Left ventricle myocardium inferior (tissue), 1 donor: ENCODE measurements around the gene KANSL1. TPM values are rescaled to one million over a fixed set of nuclear protein-coding genes. Genes with fewer than 3 reads are reported as not detected.
"Not testable (repeated sequence)": the region's sequence is repeated elsewhere in the genome, so short reads cannot be mapped to it uniquely, and the experiment has no call there.

Source experiments
- DNase-seq: peaks from one replicate; pipeline ENCODE4 v3.0.0-alpha.2; 2020
- H3K27ac ChIP-seq: fragments of 200-600 bp; replicated peaks from 2 replicates; pipeline ENCODE4 v1.8.0; 2021
- H3K27me3 ChIP-seq: fragments of 200-600 bp; 2 replicates; pipeline ENCODE4 v1.8.0; 2021; ENCODE audit warnings: low read depth
- H3K36me3 ChIP-seq: fragments of 200-600 bp; 2 replicates; pipeline ENCODE4 v1.8.0; 2021
- H3K4me1 ChIP-seq: fragments of 200-600 bp; 2 replicates; pipeline ENCODE4 v1.8.0; 2021
- H3K4me3 ChIP-seq: fragments of 200-600 bp; 2 replicates; pipeline ENCODE4 v1.8.0; 2021; ENCODE audit warnings: mild to moderate bottlenecking, moderate library complexity
- H3K9me3 ChIP-seq: fragments of 200-600 bp; replicated peaks from 2 replicates; pipeline ENCODE4 v1.8.0; 2021
- CTCF ChIP-seq: fragments of 200-600 bp; IDR thresholded peaks from 2 replicates; pipeline ENCODE4 v1.8.0; 2021; ENCODE audit warnings: antibody characterized with exemption, mild to moderate bottlenecking, borderline replicate concordance
- intact Hi-C: fragments of 100-400 bp; cut with micrococcal nuclease; formaldehyde crosslinking; loops from one replicate; pipeline ENCODE4 v1.11.0; 2022
- long read RNA-seq: library from polyadenylated mRNA; unstranded; transcript quantifications from one replicate; pipeline ENCODE4 v2.0.0, GENCODE V29; 2021
- total RNA-seq: library from RNA; stranded (reverse); fragmentation: NEBNext Ultra II Directional; extraction: Animal tissue kit (Norgen Biotek cat#: 25700); gene quantifications from one replicate; pipeline ENCODE4 v1.2.1, GENCODE V29; 2021
- donor health status: DM: no; HTN: yes; CAD: no; lungs with severe emphysema.

The KANSL1 gene
- total RNA-seq = 23.7 TPM
- long read RNA-seq, full-length matches to known transcripts = 7 of 15 reads
- long read RNA-seq, partial matches to known transcripts = 6 of 15 reads
- long read RNA-seq, other reads (novel, unspliced or antisense) = 2 of 15 reads

GRCh38 chr17:46193151-46193625, at the start of gene KANSL1:
Gene KANSL1, minus strand, starts transcription at chr17:46193429. Its CDS starts 21,286 bp downstream, at chr17:46172143.
- Histone ChIP-seq H3K36me3 (no peaks in the 10 kb centered on the region), H3K9me3 (no peaks in the 10 kb centered on the region), H3K4me3 (peak within 1 kb of the TSS; percentile 95), H3K27me3 (no peaks in the 10 kb centered on the region), H3K4me1 (peaks cover 74% of the 10 kb centered on the region), H3K27ac (peak within 1 kb of the TSS; percentile 100)
- TF ChIP-seq CTCF = peak; percentile 61
- intact Hi-C loops = no loop called here
- peak; percentile 86 for DNase-seq

- H3K36me3 ChIP-seq, intact Hi-C loops: not testable (repeated sequence)
Observed at GRCh38 chr17:46231359-46231758, 38.1 kb upstream of the KANSL1 start.

GRCh38 chr17:46225274-46225794, 32.1 kb upstream of the KANSL1 start:
- H3K27ac ChIP-seq, H3K9me3 ChIP-seq, H3K36me3 ChIP-seq, H3K4me1 ChIP-seq, intact Hi-C loops, H3K27me3 ChIP-seq: not testable (repeated sequence)
- peak overlapping the region; percentile 70 for H3K4me3 ChIP-seq
- peak; percentile 90 for DNase-seq

More at GRCh38 chr17:46231359-46231758, 38.1 kb upstream of the KANSL1 start:
- not testable (repeated sequence) for H3K9me3 ChIP-seq, H3K4me1 ChIP-seq, H3K4me3 ChIP-seq, H3K27ac ChIP-seq, DNase-seq, H3K27me3 ChIP-seq

GRCh38 chr17:46224864-46225263, 31.6 kb upstream of the KANSL1 start:
- H3K9me3 ChIP-seq, H3K27me3 ChIP-seq, H3K36me3 ChIP-seq, intact Hi-C loops, DNase-seq, H3K27ac ChIP-seq, H3K4me1 ChIP-seq: not testable (repeated sequence)
- peak overlapping the region; percentile 70 for H3K4me3 ChIP-seq

GRCh38 chr17:46223041-46223440, 29.8 kb upstream of the KANSL1 start:
- H3K36me3 ChIP-seq, H3K27ac ChIP-seq, H3K4me3 ChIP-seq, H3K4me1 ChIP-seq, intact Hi-C loops, DNase-seq, H3K9me3 ChIP-seq, H3K27me3 ChIP-seq: not testable (repeated sequence)

GRCh38 chr17:46216682-46217081, 23.5 kb upstream of the KANSL1 start:
- TF ChIP-seq CTCF = no peak
- intact Hi-C loops = no loop called here
- DNase-seq = no peak
- Histone ChIP-seq H3K27ac (no peak overlapping the region), H3K4me3 (no peak overlapping the region), H3K27me3 (no peaks in the 10 kb centered on the region), H3K36me3 (peaks cover 13% of the 10 kb centered on the region), H3K4me1 (peaks cover 15% of the 10 kb centered on the region), H3K9me3 (no peaks in the 10 kb centered on the region)

GRCh38 chr17:46212634-46213435, 19.6 kb upstream of the KANSL1 start:
- no peaks in the 10 kb centered on the region for H3K9me3 ChIP-seq
- H3K27me3 ChIP-seq = no peaks in the 10 kb centered on the region
- peak; percentile 81 for TF ChIP-seq CTCF
- H3K4me1 ChIP-seq = peaks cover 28% of the 10 kb centered on the region
- intact Hi-C loops = loop anchor here (5.0 kb wide), 1 partner anchor 171 kb away; no protein-coding TSS in a partner anchor
- H3K27ac ChIP-seq = peak overlapping the region; percentile 44
- no peak for DNase-seq
- no peak overlapping the region for H3K4me3 ChIP-seq
- H3K36me3 ChIP-seq = peaks cover 6% of the 10 kb centered on the region
